Breast epithelium (tissue), 3 donors: ENCODE data around the gene CDC42EP1.

ENCODE experiments used
- POLR2A ChIP-seq: fragments of 450-650 bp; IDR thresholded peaks from one replicate; pipeline ENCODE4 v1.6.1; 2016; ENCODE audit warnings: antibody characterized with exemption, mild to moderate bottlenecking, moderate library complexity
- TF ChIP-seq, protein P1 (sequence below), 3 donors: fragments of 450-650 bp; IDR thresholded peaks; one replicate each; pipeline ENCODE4 v1.5.1; 2016 to 2017; ENCODE audit warnings: antibody characterized with exemption in 3 of 3, mild to moderate bottlenecking in 3 of 3, moderate library complexity in 3 of 3

GRCh38 chr22:37611207-37611606 is 50.9 kb downstream of the CDC42EP1 start:
- TF ChIP-seq, protein P1, sequence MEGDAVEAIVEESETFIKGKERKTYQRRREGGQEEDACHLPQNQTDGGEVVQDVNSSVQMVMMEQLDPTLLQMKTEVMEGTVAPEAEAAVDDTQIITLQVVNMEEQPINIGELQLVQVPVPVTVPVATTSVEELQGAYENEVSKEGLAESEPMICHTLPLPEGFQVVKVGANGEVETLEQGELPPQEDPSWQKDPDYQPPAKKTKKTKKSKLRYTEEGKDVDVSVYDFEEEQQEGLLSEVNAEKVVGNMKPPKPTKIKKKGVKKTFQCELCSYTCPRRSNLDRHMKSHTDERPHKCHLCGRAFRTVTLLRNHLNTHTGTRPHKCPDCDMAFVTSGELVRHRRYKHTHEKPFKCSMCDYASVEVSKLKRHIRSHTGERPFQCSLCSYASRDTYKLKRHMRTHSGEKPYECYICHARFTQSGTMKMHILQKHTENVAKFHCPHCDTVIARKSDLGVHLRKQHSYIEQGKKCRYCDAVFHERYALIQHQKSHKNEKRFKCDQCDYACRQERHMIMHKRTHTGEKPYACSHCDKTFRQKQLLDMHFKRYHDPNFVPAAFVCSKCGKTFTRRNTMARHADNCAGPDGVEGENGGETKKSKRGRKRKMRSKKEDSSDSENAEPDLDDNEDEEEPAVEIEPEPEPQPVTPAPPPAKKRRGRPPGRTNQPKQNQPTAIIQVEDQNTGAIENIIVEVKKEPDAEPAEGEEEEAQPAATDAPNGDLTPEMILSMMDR (IDR thresholded peaks at IDR 0.05), result no peak
- TF ChIP-seq POLR2A, result no peak
